Activated CD4-positive, alpha-beta T cell treated with anti-CD3 and anti-CD28 coated beads, Interleukin-2, amount 50 U/mL, for 24 hours (primary cell): ENCODE results near the gene DRC7.
"Not testable (repeated sequence)": the region's sequence is repeated elsewhere in the genome, so short reads cannot be mapped to it uniquely, and the experiment has no call there.

Experiments used
- DNase-seq, 2 donors: peaks; one replicate each; pipeline ENCODE4 v3.0.0-alpha.2; 2020; ENCODE audit warnings: low read depth in 1 of 2, low spot score in 1 of 2

DRC7 gene

GRCh38 chr16:57660715-57661463 is 33.7 kb upstream of the DRC7 start:
- DNase-seq: no peak

- no peak for DNase-seq
Observed at GRCh38 chr16:57661510-57661909, 33.1 kb upstream of the DRC7 start.

DNA sequence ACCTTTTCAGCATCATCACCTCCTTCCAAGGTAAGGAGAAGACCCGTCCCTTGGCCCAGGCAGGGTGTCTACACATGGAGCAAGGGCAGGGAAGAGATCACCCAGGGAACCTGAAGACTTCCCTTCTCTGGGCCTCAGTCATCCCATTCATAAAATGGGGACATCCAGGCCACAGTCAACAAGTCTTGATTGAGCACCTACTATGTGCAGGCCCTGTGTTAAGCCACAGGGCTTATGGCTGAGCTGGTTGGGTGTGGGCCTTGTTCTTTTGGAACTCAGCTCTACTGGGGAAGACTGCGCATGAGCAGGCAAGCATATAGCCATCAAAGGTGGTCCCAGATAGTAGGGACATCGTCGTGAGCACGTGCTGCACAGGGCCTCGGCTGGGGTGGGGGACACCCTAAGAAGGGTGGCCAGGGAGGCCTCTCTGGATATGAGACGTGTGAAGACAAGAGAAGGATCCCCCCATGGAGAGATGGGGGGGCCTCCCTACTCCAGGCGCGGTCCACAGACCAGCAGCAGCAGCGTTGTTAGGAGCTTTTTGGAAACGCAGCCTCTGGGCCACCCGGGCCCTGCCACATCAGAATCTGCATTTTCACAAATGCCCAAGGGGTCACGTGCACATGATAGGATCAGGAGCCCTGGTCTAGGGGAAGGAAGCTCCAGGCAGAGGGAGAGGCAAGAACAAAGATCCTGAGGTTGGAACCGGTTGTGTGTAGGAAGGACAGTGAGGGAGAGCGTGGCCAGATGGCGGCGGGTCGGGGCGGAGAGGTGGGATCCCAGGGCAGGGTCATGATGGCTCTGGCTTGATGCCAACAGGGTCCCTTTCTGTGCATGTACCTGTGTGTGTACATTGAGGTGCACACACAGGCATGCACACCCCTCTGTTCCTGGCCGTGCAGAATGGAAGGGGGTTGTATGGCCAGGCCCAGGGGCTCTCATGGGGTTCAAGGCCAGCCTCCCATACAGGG is 32.4 kb upstream of the DRC7 start:
- no peak for DNase-seq

DNA sequence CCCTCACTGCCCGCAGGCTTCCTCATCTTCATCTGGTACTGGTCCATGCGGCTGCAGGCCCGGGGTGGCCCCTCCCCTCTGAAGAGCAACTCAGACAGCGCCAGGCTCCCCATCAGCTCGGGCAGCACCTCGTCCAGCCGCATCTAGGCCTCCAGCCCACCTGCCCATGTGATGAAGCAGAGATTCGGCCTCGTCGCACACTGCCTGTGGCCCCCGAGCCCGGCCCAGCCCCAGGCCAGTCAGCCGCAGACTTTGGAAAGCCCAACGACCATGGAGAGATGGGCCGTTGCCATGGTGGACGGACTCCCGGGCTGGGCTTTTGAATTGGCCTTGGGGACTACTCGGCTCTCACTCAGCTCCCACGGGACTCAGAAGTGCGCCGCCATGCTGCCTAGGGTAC is 31.2 kb upstream of the DRC7 start:
- DNase-seq: no peak

GRCh38 chr16:57663917-57664661 is 30.5 kb upstream of the DRC7 start:
- no peak for DNase-seq

DNA sequence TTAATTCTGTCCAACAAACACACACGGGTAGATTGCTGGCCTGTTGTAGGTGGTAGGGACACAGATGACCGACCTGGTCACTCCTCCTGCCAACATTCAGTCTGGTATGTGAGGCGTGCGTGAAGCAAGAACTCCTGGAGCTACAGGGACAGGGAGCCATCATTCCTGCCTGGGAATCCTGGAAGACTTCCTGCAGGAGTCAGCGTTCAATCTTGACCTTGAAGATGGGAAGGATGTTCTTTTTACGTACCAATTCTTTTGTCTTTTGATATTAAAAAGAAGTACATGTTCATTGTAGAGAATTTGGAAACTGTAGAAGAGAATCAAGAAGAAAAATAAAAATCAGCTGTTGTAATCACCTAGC is 30.0 kb upstream of the DRC7 start:
- no peak for DNase-seq

- DNase-seq: no peak
Observed at GRCh38 chr16:57665541-57665940, 29.1 kb upstream of the DRC7 start.

- no peak for DNase-seq
Observed at GRCh38 chr16:57666353-57667047, 28.1 kb upstream of the DRC7 start.

- DNase-seq: no peak
Observed at GRCh38 chr16:57667048-57667525, 27.5 kb upstream of the DRC7 start.

DNA sequence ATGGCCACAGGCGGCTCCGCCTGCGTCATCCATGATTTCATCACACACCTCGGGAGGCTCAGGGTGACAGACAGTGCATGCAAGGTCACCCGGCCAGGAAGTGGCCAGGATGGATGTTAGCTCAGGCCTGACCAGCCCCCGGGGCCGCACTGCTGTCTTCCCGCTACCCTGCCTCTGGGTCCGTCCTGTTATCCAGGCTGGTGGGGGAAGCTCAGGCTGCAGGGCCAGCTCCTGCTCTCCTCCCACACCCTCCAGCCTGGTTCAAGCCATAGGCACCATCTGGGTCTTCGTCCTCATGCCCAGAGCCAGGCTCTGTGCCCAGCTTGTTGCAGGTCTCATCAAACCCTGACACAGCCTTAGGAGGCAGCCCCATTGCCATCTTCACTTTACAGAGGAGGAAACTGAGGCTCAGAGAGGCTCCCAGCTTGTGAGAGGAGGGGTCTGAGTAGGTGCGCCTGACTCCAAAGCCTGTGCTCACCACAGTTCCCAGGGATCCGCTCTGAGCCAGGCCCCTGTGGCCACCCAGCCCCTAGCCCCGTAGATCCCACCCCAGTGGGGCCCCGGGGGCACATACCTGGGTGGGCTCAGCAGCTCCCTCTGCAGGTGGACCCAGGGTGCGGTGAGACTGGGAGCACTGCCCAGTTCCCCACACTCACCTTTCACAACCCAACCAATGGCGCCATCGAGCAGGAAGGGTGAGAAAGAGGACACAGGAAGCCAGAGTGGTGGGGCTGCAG is 26.9 kb upstream of the DRC7 start:
- no peak for DNase-seq

DNA sequence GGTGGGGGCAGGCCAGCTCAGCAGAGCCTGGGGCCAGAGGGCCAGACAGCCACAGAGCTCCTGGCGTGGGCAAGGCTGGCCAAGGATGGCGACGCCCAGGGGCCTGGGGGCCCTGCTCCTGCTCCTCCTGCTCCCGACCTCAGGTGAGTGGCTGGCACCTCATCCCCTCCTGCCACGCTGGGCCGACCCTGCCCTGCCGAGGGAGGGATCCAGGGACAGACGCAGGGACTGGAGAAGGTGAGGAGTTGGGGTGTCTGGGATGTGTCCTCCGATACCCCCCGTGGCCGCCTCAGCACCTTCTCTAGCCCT is 26.4 kb upstream of the DRC7 start, which contains the start of gene ADGRG3:
Gene ADGRG3 (plus strand): TSS at position 44 of the 309 bp plus-strand sequence. CDS start 42 bp downstream, at position 86.
- DNase-seq: no peak

GRCh38 chr16:57668630-57669475 is 25.8 kb upstream of the DRC7 start:
- DNase-seq: no peak

DNA sequence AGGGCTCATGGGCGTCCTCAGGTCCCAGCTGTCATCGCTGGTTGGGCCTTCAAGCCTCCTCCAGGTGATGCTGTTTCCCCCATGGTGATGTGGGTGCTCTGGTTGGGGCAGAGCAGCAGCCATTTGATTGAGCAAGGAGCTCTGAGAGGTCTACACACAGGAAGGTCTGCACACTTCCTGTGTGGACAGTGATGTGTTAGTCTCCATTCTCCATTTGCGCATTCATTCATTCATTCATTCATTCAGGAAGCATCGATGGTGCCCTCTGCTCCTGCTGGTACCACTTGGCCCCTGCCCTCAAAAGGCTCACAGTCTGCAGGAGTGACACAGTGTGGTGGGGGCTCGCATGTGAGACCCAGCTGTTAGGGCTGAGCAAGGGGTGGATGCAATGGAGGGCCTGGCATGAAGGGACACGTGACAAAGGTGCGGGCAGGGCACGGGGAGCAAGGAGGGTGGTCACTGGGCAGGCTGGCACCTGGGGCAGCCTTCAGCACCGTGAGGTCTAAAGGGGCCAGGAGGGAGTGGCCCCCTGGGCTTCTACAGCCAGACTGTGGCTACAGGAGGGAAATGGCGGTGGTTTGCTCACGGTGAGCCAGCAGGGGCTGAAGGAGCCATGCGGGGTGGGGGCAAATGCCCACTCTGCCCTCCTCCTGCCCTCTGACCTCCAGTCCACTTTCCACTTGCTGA is 25.0 kb upstream of the DRC7 start:
- DNase-seq: no peak

- no peak for DNase-seq
Observed at GRCh38 chr16:57670196-57670595, 24.4 kb upstream of the DRC7 start.

- DNase-seq: not testable (repeated sequence)
Observed at GRCh38 chr16:57671451-57671850, 23.2 kb upstream of the DRC7 start.

DNA sequence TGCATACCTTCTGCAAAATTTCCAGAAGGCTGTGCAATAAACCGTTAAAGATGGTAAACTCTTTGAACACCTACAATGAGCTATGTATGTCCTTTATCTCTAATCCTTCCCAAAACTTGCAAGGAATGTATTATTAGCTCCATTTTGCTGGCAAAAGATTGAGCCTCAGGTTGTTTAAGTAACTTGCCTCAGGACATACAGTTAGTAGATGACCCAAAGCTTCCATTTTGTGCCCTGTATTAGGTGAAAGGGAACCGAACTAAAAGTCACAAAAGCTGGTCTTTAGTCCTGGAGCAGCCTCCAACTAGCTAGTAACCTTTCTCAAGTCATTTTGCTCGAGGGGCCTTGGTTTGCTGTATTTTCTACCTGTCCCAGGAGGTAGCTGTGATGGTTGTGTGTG is 22.2 kb upstream of the DRC7 start:
- DNase-seq: no peak

- DNase-seq: no peak
Observed at GRCh38 chr16:57672824-57673223, 21.8 kb upstream of the DRC7 start.

- no peak for DNase-seq
Observed at GRCh38 chr16:57675741-57676551, 18.7 kb upstream of the DRC7 start.
